NCI-H2029 treated with DMSO at 0.1 percent for 48 hours (cell line): ENCODE data around the gene MEF2C.
A peak's percentile ranks its signal among the peaks of the same experiment; 100 is the strongest.

ENCODE experiments used
- DNase-seq: peaks from one replicate; lab custom pipeline; 2025; lab: John Stamatoyannopoulos, UW

The MEF2C gene

GRCh38 chr5:88688156-88688983, 194.6 kb downstream of the MEF2C start:
- no peak for DNase-seq

DNA sequence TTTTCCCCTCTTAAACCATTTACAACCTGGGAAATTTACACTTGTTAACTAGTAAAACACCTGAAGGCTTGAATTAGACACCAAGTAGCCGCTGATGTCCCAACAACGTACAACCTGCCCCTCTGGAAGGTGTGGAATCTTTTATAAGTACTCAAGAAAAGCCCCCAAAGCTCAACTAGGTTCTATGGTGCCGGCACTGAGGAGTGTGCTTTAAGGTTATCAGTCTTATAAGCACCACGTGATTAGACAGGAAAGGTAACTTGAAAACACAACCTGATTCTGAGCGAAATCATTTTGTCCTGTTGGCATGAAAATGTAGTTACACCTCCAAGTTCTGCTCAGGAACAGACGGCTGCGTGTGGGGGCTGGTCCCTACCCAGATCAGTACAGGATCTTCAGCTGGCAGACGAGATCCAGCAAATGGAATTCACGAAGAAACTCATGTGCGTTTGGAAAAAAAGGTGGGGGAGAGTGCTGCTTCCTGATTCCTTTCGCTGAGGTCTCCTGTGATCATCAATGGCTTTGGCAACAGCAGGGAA, 195.5 kb downstream of the MEF2C start:
- DNase-seq, result no peak

DNA sequence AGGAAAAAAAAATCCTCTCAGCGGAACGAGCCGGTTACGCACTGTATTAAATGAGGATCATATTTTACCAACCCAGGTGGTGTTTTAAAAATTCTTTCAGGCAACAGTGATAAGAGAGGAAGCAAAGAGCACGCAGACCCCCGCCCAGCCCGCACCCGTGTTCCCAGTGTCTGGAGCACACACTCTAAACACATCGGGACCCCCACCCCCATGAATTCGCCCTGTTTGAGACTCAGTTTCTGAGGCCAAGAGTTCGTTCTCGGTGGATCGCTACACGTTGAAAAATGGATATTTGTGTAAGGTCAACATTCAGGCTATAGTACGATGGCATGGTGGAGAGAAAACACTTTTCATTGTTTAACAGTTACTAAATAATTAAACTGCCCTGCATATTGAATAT, 196.3 kb downstream of the MEF2C start:
- no peak for DNase-seq

DNA sequence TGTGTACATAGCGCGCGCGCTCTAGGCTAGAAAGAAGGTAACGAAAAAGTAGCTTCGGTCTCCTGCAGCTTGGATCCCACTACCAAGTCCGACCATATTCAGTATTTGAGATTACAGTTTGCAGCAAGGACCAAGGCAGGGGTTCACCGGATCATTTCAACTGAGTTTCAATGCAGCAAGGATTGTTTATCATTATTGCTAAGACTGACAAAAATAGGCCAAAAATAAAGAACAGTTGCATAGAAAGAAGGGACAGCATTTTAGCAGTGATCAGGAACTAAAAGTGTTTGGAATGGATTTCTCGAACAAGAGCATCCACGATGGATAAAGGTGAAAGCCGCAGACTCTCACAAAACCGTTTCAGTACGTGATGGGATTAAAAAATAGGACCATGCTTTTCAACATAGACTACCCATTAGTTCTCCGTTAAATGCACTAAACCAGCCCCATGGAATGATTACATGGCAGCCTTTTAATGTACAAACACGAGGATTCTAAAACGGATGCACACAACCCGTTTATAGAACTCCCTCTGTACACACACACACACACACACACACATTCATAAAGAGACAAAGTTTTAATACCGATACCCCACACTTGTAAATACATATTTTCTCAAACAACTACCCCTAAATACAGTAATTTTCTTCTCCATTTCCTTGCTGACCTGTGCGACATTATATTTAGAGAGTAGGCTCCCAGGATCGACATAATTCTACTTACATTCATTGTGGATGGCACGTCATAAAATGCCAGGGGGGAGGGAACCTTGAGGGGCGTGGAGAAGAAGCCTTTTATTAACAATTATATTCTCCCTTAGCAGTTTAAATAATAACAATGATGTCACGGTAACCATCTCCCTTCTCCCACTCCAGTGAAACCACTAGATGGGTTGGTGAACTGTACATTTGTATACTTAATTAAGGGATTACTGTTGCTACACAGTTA, 197.1 kb downstream of the MEF2C start:
- DNase-seq, result no peak

DNA sequence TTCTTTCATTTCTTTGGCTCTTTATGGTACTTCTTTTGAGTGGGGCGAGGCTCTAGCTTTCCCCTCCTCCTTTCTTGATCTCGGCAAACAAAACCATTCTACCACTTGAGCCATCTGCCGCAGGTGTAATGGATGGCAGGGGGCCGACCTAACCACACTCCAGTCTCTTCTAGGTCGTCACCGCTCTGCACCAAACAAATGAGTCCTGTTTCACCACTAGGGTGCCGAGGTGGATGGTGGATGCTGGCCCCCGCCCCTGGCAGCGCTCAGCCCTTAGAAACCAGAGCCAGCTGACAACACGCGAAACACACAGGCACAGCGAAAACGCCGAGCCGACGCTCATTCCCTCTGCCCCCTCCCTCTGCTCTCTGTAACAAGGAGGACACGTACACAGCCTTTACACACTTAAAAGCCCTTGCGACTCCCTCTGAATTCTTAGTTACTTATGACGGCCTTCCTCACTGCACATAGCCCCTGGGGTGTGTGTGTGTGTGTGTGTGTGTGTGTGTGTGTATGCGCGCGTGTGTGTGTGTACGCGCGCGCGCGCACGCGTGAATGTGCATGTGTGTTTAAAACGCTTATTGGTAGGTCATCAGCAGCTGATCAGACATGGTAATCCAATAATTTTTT, 199.4 kb downstream of the MEF2C start:
- peak; percentile 50 for DNase-seq

DNA sequence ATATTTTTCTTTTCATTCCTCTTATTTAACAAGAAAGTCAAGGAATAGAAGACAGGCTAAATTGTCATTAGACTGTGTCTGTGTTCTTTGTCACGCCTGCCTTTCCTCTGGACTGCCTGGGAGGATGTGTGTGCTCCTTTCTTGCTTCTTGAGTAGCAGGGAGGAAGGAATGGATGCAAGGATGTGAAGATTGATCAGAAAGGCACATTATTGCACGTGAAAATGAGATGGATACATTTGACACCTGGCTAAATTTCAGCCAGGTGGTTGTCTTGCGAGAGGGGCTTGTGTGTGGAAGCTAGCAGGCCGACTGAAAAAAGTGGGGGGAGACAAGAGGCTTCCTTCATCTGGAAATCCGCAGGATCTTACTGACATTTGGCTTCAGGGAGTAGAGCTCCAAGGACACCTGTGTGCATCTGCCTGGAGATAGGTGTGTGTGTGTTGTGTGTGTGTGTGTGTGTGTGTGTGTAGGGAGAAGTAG, 200.1 kb downstream of the MEF2C start:
- no peak for DNase-seq

GRCh38 chr5:88682131-88682530, 200.9 kb downstream of the MEF2C start:
- DNase-seq, result no peak

- DNase-seq, result no peak
These were observed 201.7 kb downstream of the MEF2C start for GRCh38 chr5:88681211-88681803.

DNA sequence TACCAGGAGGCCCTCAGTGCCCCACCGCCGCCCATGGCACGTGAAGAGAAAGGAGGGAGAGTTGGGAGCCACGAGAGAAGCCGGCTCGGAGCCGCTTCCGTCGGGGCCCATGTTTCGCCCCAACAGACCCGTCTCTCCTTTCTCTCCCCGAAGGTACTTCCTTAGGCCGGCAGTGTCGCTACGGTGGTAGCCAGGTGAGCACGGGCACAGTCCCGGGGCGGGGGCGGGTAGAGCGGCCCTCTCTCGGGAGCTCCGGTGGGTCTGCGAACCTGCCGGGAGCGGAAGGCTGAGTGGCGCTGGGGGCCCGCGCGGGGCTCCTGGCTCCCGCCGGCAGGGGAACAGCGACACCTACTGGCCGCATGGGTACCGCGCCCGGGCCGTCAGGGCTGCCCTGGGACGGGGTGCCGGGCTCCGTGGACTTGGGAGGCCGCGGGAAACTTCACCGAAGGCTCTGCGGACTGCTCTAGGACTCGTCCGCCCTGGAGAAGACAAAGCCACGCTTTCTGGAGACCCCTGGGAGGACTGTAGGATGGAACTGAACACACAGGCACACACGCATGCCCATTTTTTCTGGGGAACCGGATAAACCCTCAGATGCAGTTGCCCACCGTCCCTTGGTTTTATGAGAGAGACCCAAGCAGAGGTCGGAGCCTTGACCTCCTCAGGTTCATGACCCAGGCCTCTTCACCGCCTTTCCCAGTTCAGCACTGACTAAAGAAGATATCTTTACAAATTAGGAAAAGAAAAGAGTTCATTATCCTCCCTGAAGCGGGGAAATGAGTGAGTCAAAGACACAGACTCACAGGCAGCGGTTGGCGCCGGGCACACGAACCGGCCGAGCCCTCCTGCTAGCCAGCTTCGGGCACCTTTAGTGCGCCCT, 202.5 kb downstream of the MEF2C start:
- DNase-seq, result peak; percentile 33

- no peak for DNase-seq
These were observed 203.3 kb downstream of the MEF2C start for GRCh38 chr5:88679638-88680037.

DNA sequence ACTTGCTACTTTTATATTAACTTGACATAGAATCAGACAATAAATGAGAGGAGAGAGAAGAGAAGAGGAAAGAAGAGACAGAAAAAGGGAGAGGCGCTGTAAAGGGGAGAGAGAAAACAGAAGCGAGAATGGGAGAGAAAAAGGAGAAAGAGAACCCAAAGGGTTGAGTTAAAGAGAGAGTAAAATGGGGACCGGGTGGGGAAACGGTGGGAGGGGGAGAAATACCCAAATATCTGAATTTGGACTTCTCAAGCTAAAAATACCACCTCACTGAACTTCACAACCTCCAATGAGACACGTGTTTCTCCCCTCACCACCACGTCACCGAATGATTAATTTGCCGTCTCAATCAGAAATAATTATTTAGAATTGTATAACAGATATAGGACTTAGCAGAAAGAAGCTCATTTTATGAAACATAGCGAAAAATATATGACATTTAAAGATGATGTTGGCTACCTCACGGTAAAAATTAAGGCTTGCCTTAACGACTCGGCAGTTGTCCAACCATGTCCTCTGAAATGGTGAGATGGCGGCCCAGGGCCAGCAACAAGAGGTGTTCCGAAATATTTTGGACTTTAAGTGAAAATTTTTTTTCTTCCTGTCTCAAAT, 204.1 kb downstream of the MEF2C start:
- no peak for DNase-seq

DNA sequence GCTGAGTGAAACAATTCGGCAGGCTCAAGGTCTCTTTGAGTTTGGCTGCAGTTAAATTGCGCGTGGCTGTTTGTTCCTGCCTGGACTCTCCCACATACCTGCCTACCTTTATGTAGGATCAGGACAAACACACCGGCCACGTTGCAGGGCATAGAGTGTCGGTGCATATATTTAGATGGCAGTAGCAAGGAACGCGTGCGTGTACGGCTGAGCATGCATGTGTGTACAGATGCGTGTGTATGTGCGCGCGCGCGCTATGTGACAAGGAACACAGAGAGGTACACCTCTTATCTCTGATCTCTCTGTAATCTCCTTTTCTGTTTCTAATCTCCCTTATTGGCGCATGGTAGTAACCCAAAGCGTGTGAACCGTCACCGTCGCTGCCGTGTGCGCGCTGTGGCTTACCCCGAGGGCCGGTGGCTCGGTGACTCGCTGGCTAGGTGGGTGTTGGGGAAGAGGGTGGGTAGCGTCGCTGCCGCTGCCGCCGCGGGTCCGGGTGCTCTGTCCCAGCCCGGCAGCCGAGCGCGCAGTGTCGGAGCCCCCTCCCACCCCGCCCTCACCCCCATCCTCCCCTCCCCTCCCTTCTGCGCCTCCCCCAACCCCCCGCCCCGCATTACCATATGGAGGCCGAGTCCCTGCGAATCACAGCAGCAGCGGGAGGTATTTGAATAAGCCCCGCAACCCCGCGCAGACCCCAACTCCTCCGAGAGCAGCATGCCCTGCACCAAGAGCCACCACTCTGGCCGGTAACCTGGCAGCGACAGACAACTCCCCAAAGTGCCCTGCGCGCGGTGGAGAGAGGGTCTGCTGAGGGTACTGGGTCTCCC, 204.8 kb downstream of the MEF2C start:
- DNase-seq, result no peak

GRCh38 chr5:88677376-88677895, 205.5 kb downstream of the MEF2C start:
- DNase-seq, result no peak

DNA sequence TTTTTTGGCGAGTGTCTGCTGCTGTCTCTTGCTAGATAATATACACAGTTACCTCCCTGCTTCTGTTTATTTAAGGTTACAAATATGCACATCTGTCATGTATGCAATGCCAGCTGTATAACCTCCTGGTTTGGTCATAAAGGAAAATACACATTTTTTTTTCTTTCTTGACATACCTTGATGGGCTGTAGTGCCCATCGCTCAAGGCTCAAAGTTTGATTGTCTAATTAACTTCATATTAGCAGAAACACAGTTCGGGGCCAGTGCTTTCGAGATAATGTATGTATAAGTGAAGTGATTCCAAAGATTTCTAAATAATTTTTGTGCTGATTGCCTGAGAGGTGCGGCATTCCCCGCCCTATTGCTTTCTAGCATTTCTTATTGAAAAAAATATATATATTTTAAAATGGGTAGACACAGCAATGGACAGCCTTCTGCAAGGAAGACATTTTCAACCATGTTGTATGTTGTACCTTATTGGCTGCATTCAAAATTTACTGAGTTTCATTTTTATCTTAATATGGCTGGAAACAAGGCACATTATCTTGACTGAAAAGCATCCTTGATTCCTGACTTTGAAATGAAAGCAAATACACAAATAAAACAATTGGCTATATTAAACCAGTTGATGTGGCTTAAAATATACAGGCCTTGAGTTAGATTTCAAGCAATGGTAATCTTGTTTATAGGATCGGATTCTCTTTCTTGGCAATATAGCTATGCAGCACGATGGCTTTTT, 206.2 kb downstream of the MEF2C start:
- DNase-seq, result no peak

GRCh38 chr5:88675708-88676636, 207.0 kb downstream of the MEF2C start:
- peak; percentile 86 for DNase-seq

DNA sequence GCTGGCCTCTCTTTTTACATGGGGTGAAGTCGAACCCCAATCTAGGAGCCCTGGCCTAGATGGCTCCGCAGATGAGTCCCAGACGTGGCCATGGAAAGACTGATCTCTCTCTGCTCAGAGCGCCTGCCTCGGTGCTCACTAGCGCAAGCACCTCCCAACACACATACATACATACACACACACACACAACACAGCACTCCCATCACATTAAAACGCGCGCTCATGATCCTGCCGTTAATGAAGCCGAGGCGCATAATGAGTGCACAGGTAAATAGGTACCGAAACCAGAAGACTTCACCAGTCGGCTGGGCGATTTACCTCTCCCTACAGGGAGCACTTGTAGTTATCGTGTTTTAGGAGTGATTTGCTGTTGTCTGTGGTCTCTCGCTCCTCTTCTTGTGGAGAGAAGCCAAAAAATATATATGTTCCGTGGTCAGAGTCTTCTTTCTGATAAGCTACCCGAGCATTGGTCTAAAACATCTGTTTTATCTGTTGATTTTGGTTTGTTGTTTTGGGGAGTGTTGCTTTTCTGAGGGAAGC, 207.7 kb downstream of the MEF2C start:
- DNase-seq, result peak; percentile 72
